Heart left ventricle (tissue), 16 donors: ENCODE results near the gene VDAC1. TPM values are rescaled to one million over a fixed set of nuclear protein-coding genes. Genes with fewer than 3 reads are reported as not detected.

Experiments used
- ATAC-seq, 4 donors: fragments of 200-7000 bp; cut with Tn5 transposase; one replicate each; pipeline ENCODE4 v1.9.1; 2020 to 2022; ENCODE audit warnings: moderate library complexity in 4 of 4, mild to moderate bottlenecking in 3 of 4, moderate number of reproducible peaks in 1 of 4
- DNase-seq, 5 donors: peaks; one replicate each; pipeline ENCODE4 v3.0.0-alpha.2; 2020
- H3K27ac ChIP-seq, 12 donors: fragments of 200-600 bp; sonication (generic) in 4 of 12; one replicate each; pipeline versions ENCODE4 v1.5.0 to v1.8.0; 2016 to 2022; ENCODE audit warnings: mild to moderate bottlenecking in 2 of 12
- H3K27me3 ChIP-seq, 9 donors: fragments of 200-600 bp; sonication (generic) in 2 of 9; one replicate each; pipeline versions ENCODE4 v1.5.1 to v1.8.0; 2016 to 2022; ENCODE audit warnings: mild to moderate bottlenecking in 3 of 9
- H3K36me3 ChIP-seq, 9 donors: fragments of 200-600 bp; sonication (generic) in 2 of 9; one replicate each; pipeline versions ENCODE4 v1.5.0 to v1.8.0; 2018 to 2022; ENCODE audit warnings: mild to moderate bottlenecking in 2 of 9
- H3K4me1 ChIP-seq, 12 donors: fragments of 200-600 bp; sonication (generic) in 4 of 12; one replicate each; pipeline versions ENCODE4 v1.5.0 to v1.8.0; 2016 to 2022; ENCODE audit warnings: mild to moderate bottlenecking in 3 of 12
- H3K4me3 ChIP-seq, 12 donors: fragments of 200-600 bp; sonication (generic) in 4 of 12; one replicate each; pipeline versions ENCODE4 v1.5.0 to v1.8.0; 2017 to 2022; ENCODE audit warnings: mild to moderate bottlenecking in 9 of 12, moderate library complexity in 4 of 12
- H3K9me3 ChIP-seq, 12 donors: fragments of 200-600 bp; sonication (generic) in 4 of 12; one replicate each; pipeline versions ENCODE4 v1.5.0 to v1.8.0; 2016 to 2022; ENCODE audit warnings: mild to moderate bottlenecking in 1 of 12
- CTCF ChIP-seq, 12 donors: fragments of 200-600 bp; sonication (generic) in 4 of 12; IDR thresholded peaks; one replicate each; pipeline versions ENCODE4 v1.5.0 to v1.8.0; 2018 to 2022; ENCODE audit warnings: antibody characterized with exemption in 12 of 12, mild to moderate bottlenecking in 5 of 12
- POLR2A ChIP-seq, 2 donors: fragments of 450-650 bp; IDR thresholded peaks; one replicate each; pipeline ENCODE4 v1.6.1; 2017; ENCODE audit warnings: antibody characterized with exemption in 2 of 2, mild to moderate bottlenecking in 2 of 2, moderate library complexity in 2 of 2
- WGBS, 4 donors: extraction: QIAGEN DNeasy Blood & Tissue Kit in 2 of 4; methylation state at CpG; one replicate each; pipeline versions ENCODE4 v1.1.5 to v1.1.7; 2013 to 2018; 5-methylcytosine and 5-hydroxymethylcytosine counted together
- intact Hi-C, 10 donors: fragments of 100-400 bp; cut with DNase I; formaldehyde crosslinking; loops; one replicate each; pipeline versions ENCODE4 v1.11.1 to v1.14.2; 2022
- polyA plus RNA-seq, 2 donors: library from polyadenylated mRNA; stranded (reverse); fragments of 200-250 nt; gene quantifications; one replicate each; pipeline ENCODE4 v1.2.3, GENCODE V29; 2013
- total RNA-seq, 9 donors: library from RNA; depleted of rRNA in 2 of 9; stranded (reverse); fragments of >200 nt in 2 of 9; fragmentation: NEBNext Ultra II Directional in 3 of 9; extraction: Animal tissue kit (Norgen Biotek cat#: 25700) in 3 of 9; gene quantifications; one replicate each; pipeline versions ENCODE4 v1.1.0 to v1.2.4, GENCODE V29; 2016 to 2023
- donor health status: ischemic (EF 13 %, LVEDD 7.1; RV severe dilation, severe dysfunction).
- donor health status: healthy with polysubstance abuse.
- donor health status: DM: no; HTN: yes; CAD: no.
- donor health status: DM: no; HTN: no; CAD: no.
- donor health status: ischemic (EF 25% LVEDD 6.9; RV normal size, moderate dysfunction).
- donor health status: ischemic (EF 25% LVEDD 5.7; RV mildly dilated, moderate dysfunction).
- donor health status: healthy.
- donor health status: DM: yes; HTN: yes; CAD: no.
- donor health status: ischemic (EF 35%, LVEDD 5.7; RV mildly dilated, moderate dysfunction).
- donor health status: nonischemic (EF 11% LVEDD 7.7; RV severe dilation, severe dysfunction).
- donor health status: DM: yes; HTN: yes; CAD: no.
- donor health status: PGD.
- donor health status: ischemic (EF 29% LVEDD 5.4; RV normal size, mild dysfunction).
- donor health status: nonischemic (EF 23%, LVEDD 6.1; RV moderate dilation, normal function).

VDAC1 gene
- total and polyA plus RNA-seq, 11 donors, result 379 to 596 (median 442) TPM

- intact Hi-C loops, result loop anchor here in 6 of 10 donors (10.0 kb wide), 5 partner anchors 74 to 834 kb away; no protein-coding TSS in a partner anchor
- no peak for ATAC-seq
Observed at GRCh38 chr5:133948721-133949120, 56.1 kb downstream of the VDAC1 start.

GRCh38 chr5:133947431-133947841 is 57.3 kb downstream of the VDAC1 start:
- intact Hi-C loops, result loop anchor here in 6 of 10 donors (10.0 kb wide), 5 partner anchors 73 to 833 kb away; no protein-coding TSS in a partner anchor
- H3K27ac ChIP-seq, result no peak overlapping the region
- H3K9me3 ChIP-seq, result no peaks in the 10 kb centered on the region
- H3K36me3 ChIP-seq, result no peaks in the 10 kb centered on the region
- no peak overlapping the region for H3K4me3 ChIP-seq
- DNase-seq (peak in 1 of 5 donors; percentile 7), ATAC-seq (peak in 1 of 4 donors; percentile 43)
- 75 to 82% (median 79%) methylated on average over 5 of the region's 5 CpGs for WGBS, 4 donors
- H3K4me1 ChIP-seq, result peaks cover 0 to 29% (median 22%) of the 10 kb centered on the region in 12 donors
- H3K27me3 ChIP-seq, result no peaks in the 10 kb centered on the region
- TF ChIP-seq CTCF (IDR thresholded peaks at IDR 0.05) (no peak), POLR2A (IDR thresholded peaks at IDR 0.05) (no peak)

More at GRCh38 chr5:133948721-133949120, 56.1 kb downstream of the VDAC1 start:
- peaks cover 4 to 40% (median 31%) of the 10 kb centered on the region in 12 donors for H3K4me1 ChIP-seq
- H3K9me3 ChIP-seq, result no peaks in the 10 kb centered on the region
- TF ChIP-seq POLR2A (IDR thresholded peaks at IDR 0.05) (no peak), CTCF (IDR thresholded peaks at IDR 0.05) (no peak)
- no peak for DNase-seq
- no peaks in the 10 kb centered on the region for H3K36me3 ChIP-seq
- no peak overlapping the region for H3K27ac ChIP-seq
- no peak overlapping the region for H3K4me3 ChIP-seq
- no peaks in the 10 kb centered on the region for H3K27me3 ChIP-seq

GRCh38 chr5:133945568-133945967 is 59.2 kb downstream of the VDAC1 start:
- no peaks in the 10 kb centered on the region for H3K27me3 ChIP-seq
- ATAC-seq (no peak), DNase-seq (peak in 1 of 5 donors; percentile 2)
- H3K36me3 ChIP-seq, result no peaks in the 10 kb centered on the region
- H3K4me3 ChIP-seq, result no peak overlapping the region
- H3K9me3 ChIP-seq, result no peaks in the 10 kb centered on the region
- TF ChIP-seq POLR2A (IDR thresholded peaks at IDR 0.05), result no peak
- TF ChIP-seq CTCF (IDR thresholded peaks at IDR 0.05), result no peak
- no peak overlapping the region for H3K27ac ChIP-seq
- WGBS, 4 donors, result 79 to 88% (median 85%) methylated on average over 3 of the region's 3 CpGs
- intact Hi-C loops, result loop anchor here in 6 of 10 donors (10.0 kb wide), 5 partner anchors 71 to 831 kb away; no protein-coding TSS in a partner anchor
- H3K4me1 ChIP-seq, result peaks cover 0 to 12% (median 6%) of the 10 kb centered on the region in 12 donors

- TF ChIP-seq CTCF (IDR thresholded peaks at IDR 0.05), result peak; percentile 36 to 66 (median 52)
- no peak for TF ChIP-seq POLR2A (IDR thresholded peaks at IDR 0.05)
- Histone ChIP-seq H3K9me3 (no peaks in the 10 kb centered on the region), H3K4me1 (peaks cover 0 to 8% (median 0%) of the 10 kb centered on the region in 12 donors), H3K36me3 (no peaks in the 10 kb centered on the region), H3K27me3 (no peaks in the 10 kb centered on the region), H3K27ac (no peak overlapping the region), H3K4me3 (no peak overlapping the region)
- DNase-seq (peak in 2 of 5 donors; percentile 35 to 41), ATAC-seq (peak in 3 of 4 donors; percentile 61 to 70 (median 67))
- WGBS, 4 donors, result 61 to 71% (median 63%) methylated on average over 19 of the region's 19 CpGs
- intact Hi-C loops, result loop anchor here in 6 of 10 donors (1.0 to 10.0 kb wide), 7 partner anchors 70 to 830 kb away; no protein-coding TSS in a partner anchor
Observed at GRCh38 chr5:133944263-133945185, 60.3 kb downstream of the VDAC1 start.
